Erythroblast (primary cell): ENCODE measurements around the gene GAK.

Source experiments
- DNase-seq, 2 experiments: peaks; one replicate each; lab custom pipeline; 2025; lab: John Stamatoyannopoulos, UW
- GATA1 ChIP-seq: IDR thresholded peaks from 2 replicates; pipeline ENCODE4 v1.6.1; 2011; ENCODE audit warnings: low read depth, mild to moderate bottlenecking, control low read depth, low read length, moderate library complexity
- POLR2A ChIP-seq: IDR thresholded peaks from 2 replicates; pipeline ENCODE4 v1.6.1; 2011; ENCODE audit warnings: mild to moderate bottlenecking, low read length

Gene GAK

DNA sequence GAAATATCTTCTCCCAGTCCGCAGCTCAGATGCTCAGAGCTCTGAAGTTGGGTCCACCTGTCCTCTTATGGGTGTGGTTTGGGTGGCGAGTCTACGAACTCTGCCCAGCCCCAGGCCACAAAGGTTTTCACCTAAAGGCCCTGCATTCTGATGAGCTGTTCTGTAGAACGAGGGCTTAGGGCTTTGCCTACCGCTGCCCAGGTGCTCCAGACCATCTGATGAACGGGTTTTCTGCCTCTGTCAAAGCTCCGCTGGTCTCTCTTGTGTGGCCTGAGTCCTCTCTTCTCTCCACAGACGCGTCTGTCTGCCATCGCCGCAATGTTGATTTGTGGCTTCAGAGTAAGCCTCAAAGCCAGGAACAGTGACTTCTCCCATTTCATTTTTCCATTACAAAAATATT, 77.8 kb downstream of the GAK start:
- TF ChIP-seq GATA1 (no peak), POLR2A (no peak)
- no peak for DNase-seq

DNA sequence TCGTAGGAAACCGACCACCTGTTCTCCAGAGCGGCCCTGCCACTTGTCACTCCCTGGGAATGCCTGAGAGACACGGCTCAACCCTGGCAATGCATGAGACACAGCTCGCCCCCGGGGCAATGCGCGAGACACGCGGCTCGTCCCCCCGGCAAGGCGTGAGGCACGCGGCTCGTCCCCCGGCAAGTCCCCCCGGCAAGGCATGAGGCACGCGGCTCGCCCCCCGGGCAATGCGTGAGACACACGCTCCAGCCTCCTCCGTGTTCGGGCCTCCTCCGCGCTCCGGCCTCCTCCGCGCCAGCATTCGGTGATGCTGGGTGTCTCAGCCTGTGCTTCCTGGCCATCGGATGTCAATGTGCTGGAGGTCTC, 78.7 kb downstream of the GAK start:
- DNase-seq = no peak

DNA sequence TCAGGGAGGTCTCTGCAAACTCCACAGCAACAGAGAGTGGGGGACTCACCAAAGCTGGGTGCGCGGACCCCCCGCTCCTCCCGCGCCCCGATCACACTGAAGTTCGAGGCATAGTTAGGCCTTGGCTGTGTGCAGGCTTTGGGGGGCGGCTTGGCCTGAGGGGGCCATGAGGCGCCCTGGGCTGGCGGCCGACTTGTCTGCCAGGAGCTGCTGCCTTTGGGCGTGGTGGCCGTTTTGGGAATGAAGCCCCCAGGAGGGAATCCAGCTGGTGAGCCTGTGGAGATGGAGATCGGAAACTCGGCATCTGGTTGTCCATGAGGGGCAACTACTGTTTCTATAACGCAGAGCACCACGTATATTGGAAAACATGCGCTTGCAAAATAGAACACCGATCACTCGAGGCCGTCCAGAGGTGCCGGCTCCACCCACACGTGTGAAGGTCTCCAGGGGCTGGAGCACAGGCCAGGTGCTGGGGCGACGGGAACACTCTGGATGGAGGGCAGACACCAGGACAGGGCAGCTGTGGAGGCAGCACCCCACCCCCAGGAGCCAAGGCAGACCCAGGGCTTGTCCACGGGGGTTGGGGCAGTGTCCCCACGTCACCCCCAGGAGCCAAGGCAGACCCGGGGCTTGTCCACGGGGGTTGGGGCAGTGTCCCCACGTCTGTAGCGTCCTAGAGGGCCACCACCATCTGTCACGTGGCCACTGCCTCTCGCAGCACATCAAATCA, 80.2 kb downstream of the GAK start:
- no peak for DNase-seq
- TF ChIP-seq POLR2A = no peak
- TF ChIP-seq GATA1 = no peak

More for the DNA sequence above, 78.7 kb downstream of the GAK start:
- TF ChIP-seq POLR2A (no peak), GATA1 (no peak)

DNA sequence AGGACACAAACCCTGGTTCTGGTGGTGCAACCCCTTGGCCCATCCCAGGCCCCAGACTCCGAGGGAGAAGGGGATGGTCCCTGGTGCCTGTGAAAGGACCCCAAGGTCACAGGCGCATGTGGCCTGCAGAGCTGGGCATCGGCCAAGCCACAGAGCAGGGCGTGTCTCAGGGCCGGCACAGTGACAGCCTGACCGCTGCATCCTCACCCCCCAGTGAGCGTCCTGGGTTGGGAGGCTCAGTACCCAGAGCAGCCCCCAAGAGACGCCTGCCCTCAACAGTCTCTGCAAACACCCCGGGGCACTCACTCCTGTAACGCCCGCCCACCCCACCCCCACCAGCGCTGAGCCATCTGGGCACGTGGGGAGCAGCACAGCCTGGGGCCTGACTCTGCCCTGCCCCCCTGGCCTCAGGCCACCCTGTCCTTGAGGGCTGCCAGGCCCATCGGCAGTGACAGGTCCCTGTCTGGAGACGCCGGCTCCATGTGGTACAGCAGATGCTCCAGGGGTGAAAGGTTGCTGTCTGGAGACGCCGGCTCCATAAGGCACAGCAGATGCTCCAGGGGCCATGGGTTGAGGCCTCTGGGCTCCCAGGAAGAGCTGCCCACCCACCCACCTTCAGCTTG, 81.7 kb downstream of the GAK start:
- TF ChIP-seq POLR2A (no peak), GATA1 (no peak)
- no peak for DNase-seq

DNA sequence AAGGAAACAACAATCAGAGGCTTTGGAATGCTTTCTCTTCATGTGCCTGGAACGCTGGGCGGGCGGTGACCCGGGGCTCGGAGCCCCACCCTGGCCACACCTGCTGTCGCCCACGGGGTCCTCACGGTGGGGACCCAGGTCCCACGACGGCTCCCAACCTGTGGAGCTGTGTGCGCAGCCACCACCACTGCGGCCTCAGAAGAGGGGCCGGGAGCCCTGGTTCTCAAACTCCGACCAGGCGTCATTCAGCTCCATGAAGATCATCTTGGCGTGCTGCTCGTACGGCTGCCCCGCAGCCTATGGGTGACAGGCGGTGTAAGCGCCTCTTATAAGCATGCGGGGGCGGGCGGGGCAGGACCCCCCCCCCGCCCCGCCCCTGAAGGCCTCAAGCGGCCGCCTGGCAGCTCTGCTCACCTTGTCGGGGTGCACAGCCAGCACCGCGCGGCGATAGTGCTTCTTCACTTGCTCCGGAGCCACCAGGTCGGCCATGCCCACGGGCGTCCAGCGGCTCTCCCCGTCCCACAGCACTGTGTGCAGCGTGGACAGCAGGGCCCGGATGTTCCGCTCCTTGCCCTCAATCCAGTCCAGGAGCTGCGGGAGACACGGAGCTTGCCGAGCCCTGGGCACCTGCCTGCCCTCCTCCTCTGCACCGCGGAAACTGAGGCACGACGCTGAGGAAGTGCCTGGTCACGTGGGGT, 82.5 kb downstream of the GAK start:
- DNase-seq = no peak

DNA sequence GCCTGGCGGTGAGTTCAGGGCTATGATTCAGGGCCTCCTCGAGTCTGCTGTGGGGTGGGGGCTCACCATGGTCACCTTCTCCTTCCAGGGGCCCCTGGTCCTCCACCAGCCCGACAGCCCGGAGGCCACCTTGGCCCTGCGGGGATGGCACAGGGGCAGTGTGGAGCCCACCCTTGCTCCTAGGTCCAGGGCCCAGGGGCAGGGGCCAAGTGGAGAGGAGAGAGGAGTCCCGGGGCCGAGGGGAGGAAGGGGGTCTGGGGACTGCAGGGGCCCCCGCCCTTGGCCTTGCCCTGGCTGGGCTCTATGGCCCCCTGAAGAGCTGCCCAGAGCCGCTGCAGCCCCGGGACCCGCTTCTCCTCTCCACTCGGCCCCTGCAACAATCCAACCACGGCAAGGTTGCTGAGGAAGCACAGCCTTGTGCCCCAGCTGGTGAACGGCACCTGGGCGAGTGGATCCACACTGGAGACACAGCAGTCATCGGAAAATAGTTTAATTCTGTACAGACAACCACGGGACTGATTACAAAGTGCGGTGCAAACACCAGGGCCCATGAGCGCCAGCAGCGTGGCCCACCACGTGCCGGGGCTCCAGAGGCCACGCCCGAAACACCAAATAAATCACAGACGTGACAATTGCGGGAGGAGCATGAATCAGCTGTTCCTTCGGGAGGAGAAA, 83.2 kb downstream of the GAK start:
- no peak for DNase-seq
- TF ChIP-seq POLR2A (no peak), GATA1 (no peak)

More for the DNA sequence above, 82.5 kb downstream of the GAK start:
- TF ChIP-seq POLR2A (no peak), GATA1 (no peak)

DNA sequence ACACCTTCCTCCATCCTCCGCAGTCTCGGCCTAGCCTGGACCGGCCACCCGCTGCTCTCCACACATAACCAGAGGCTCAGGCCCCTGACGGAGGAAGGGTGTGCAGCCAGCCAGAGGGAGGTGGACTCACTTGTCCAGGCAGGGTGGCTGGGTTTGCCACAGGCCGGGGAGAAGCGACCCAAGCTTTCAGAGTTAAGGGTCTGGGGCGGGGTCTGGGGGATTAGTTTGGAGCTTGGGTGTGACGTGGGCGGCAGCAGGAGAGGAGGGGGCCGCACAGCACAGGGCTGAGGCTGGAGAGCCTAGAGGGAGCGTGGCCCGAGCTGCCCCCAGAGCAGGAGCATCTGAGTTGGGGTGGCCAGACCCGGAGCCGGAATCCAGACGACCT, 83.8 kb downstream of the GAK start:
- TF ChIP-seq GATA1 = no peak
- TF ChIP-seq POLR2A = no peak
- no peak for DNase-seq

DNA sequence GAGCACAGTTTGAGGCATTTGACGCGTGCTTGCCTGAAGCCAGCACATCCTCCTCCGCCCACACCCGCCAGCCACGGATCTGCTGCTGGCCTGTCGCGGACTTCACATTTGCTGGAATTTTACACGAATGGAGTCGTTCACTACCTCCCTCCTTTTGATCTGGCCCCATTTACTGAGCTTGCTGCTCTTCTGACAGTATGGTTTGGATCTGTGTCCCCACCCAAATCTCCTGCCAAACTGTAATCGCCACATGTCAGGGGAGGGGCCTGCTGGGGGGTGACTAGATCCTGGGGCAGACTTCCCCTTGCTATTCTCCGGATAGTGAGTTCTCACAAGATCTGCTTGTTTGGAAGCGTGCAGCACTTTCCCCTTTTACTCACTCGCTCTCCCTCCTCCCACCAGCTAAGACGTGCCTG, 86.3 kb downstream of the GAK start:
- no peak for DNase-seq
- TF ChIP-seq GATA1 (no peak), POLR2A (no peak)

DNA sequence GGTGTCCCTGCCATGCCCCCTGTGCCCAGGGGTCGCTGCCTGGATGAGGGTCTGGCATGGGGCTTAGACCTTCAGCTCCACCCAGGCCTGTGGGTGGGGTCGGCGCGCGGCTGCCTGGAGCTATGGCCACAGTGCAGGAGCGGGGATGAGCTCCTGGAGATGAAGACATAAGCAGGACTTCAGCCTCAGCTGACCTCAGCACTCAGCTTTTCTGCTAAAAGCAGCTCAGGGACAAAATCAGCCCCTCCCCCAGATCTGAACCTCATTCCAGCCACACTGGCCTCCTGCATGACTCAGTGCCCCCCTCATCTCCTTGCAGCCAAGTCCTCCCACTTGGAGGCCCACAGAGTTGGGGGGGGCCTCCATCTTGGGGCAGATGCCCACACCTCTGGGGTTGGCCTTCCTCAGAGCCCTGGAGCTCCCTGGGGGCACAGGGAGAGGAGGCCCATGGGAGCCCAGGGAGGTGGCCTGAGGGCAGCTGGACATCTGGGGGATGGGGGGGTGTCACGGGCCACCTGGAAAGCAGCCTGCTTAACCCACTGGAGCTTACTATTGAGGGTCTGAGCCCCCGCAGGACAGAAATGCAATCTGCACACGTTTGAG, 86.8 kb downstream of the GAK start:
- no peak for TF ChIP-seq POLR2A
- TF ChIP-seq GATA1 = no peak
- DNase-seq = no peak

DNA sequence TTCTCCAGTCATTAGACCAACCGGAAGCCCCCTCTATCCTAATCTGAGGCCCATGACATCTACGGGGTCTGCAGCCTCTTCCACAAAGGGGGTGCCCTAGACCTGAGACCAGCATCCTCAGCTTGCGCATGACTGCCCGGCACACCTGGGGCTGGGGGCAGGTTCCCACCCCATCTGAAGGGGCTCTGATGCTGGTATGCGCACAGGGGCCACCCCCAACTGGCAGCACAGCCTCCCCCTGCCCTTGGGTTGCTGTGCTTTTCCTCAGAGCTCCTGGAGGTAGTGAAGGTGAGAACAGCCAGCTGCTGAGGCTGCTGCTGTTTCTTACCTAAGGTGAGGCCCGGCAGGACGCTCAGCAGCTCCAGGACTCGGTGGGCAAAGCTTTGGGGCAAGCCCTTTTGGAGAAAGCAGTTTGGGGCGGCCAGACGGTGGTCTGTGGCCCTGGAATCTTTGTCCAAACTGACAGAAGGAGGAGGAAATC, 87.3 kb downstream of the GAK start:
- TF ChIP-seq POLR2A = no peak
- no peak for TF ChIP-seq GATA1
- no peak for DNase-seq

DNA sequence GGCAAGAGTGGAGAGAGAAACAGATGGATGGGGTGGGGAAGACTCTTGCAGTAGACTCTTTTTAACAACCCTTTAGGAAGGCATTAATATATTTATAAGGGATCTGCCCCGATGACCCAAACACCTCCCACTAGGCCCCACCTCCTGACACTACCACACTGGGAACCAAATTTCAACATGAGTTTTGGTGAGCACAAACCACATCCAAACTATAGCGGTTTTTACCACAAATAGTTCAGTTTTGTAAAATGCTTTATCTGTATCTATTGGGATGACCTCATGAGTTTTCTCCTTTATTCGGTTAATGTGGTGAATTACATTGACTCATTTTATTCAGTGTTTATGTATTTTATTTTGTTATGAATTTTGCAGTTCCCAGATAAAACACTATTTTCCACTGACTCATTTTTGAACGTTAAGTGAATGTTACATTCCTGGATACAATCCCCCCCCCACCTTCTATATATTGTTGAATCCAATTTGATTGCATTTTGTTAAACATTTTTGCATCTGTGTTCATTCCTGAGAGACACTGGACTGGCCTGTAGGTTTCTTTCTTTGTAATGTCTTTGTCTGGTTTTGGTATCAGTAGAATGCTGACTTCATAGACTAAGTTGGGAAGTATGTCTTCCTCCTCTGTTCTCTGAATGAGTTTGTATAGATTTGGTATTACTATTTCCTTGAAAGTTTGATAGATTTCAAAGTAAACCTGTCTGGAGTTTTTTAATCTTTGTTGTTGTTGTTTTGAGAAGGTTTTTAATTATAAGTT, 92.3 kb downstream of the GAK start:
- TF ChIP-seq GATA1 (no peak), POLR2A (no peak)
- no peak for DNase-seq

DNA sequence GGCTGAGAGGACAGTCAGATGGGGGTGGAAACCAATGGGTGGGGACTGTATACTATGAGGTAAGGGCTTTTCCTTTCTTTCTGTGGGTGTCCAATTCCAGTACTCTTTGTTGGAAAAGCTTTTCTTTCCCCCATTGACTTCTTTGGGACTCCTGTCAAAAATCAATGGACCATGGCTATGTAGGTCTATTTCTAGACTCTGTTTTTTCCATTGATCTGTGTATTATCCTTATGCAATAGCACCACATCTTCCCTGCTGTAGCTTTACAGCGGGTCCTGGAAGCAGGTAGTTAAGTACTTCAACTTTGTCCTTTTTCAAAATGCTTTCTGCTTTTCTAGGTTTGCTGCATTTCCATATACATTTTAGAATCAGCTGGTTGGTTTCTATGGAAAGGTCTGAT, 94.3 kb downstream of the GAK start:
- TF ChIP-seq GATA1 = no peak
- TF ChIP-seq POLR2A = no peak
- DNase-seq = no peak
